ENCODE results near the gene SHLD2.

Gene SHLD2

GRCh38 chr10:87053577-87054181 is 41.3 kb upstream of the SHLD2 start:
- no peaks in the 10 kb centered on the region for H4K20me1 ChIP-seq (ENCODE audit: insufficient read depth)
- H3K9ac ChIP-seq = no peak overlapping the region
- H3K27ac ChIP-seq = no peak overlapping the region
- TF ChIP-seq CTCF (conservative IDR thresholded peaks at IDR 0.05; ENCODE audit: low read depth, low read length) = no peak
- peaks cover 12% of the 10 kb centered on the region for H3K4me1 ChIP-seq (ENCODE audit: low read depth, poor library complexity, severe bottlenecking)
- H3K36me3 ChIP-seq (ENCODE audit: insufficient read depth) = peaks cover 18% of the 10 kb centered on the region; the same call in 1 of the 2 replicates
- no peak overlapping the region for H3K4me3 ChIP-seq (IDR thresholded peaks at IDR 0.05; ENCODE audit: insufficient read depth, low read depth, low read length)
- no peaks in the 10 kb centered on the region for H3K27me3 ChIP-seq (ENCODE audit: insufficient read depth, low read depth)
- H3K79me2 ChIP-seq (ENCODE audit: insufficient read depth, low read depth) = no peaks in the 10 kb centered on the region
- no peak overlapping the region for H3K4me2 ChIP-seq
- no peak overlapping the region for H2AFZ ChIP-seq (ENCODE audit: low read depth)

- Histone ChIP-seq H3K4me3 (IDR thresholded peaks at IDR 0.05; ENCODE audit: insufficient read depth, low read depth, low read length) (no peak overlapping the region), H3K36me3 (ENCODE audit: insufficient read depth) (peaks cover 26% of the 10 kb centered on the region; the same call in 1 of the 2 replicates)
Observed at GRCh38 chr10:87054373-87055295, 40.4 kb upstream of the SHLD2 start.

DNA sequence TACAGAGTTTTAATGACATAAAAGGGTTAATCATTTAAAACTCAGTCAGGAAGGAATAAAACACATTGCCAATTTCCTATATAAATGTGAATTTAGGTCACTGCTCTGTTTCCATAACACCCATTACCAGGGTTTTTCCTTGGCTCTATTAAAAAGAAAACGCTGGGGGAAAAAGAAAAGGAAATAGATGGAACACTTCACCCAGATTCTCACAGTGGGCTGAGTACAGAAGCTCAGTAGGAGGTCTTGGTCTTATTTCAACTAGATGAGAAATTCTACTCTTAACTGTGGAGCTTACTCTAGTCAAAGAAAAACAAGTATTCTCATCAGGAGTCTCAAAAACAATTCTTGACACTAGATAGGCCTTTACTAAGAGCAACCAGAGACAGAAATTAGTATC is 36.8 kb upstream of the SHLD2 start:
- H4K20me1 ChIP-seq (ENCODE audit: insufficient read depth) = no peaks in the 10 kb centered on the region
- H3K79me2 ChIP-seq (ENCODE audit: insufficient read depth, low read depth) = no peaks in the 10 kb centered on the region
- H2AFZ ChIP-seq (ENCODE audit: low read depth) = no peak overlapping the region
- peaks cover 12% of the 10 kb centered on the region for H3K4me1 ChIP-seq (ENCODE audit: low read depth, poor library complexity, severe bottlenecking)
- H3K27me3 ChIP-seq (ENCODE audit: insufficient read depth, low read depth) = no peaks in the 10 kb centered on the region
- no peak for TF ChIP-seq CTCF (conservative IDR thresholded peaks at IDR 0.05; ENCODE audit: low read depth, low read length)
- H3K27ac ChIP-seq = no peak overlapping the region
- no peak overlapping the region for H3K4me2 ChIP-seq
- H3K9ac ChIP-seq = no peak overlapping the region
- H3K36me3 ChIP-seq (ENCODE audit: insufficient read depth) = peaks cover 23% of the 10 kb centered on the region; the same call in 1 of the 2 replicates
- H3K4me3 ChIP-seq (IDR thresholded peaks at IDR 0.05; ENCODE audit: insufficient read depth, low read depth, low read length) = no peak overlapping the region

More at GRCh38 chr10:87054373-87055295, 40.4 kb upstream of the SHLD2 start:
- Histone ChIP-seq H3K79me2 (ENCODE audit: insufficient read depth, low read depth) (no peaks in the 10 kb centered on the region), H3K27ac (peak overlapping the region; percentile 15; the same call in 1 of the 2 replicates), H3K9ac (no peak overlapping the region), H3K27me3 (ENCODE audit: insufficient read depth, low read depth) (no peaks in the 10 kb centered on the region), H3K4me1 (ENCODE audit: low read depth, poor library complexity, severe bottlenecking) (peaks cover 12% of the 10 kb centered on the region), H3K4me2 (no peak overlapping the region), H2AFZ (ENCODE audit: low read depth) (no peak overlapping the region), H4K20me1 (ENCODE audit: insufficient read depth) (no peaks in the 10 kb centered on the region)
- no peak for TF ChIP-seq CTCF (conservative IDR thresholded peaks at IDR 0.05; ENCODE audit: low read depth, low read length)

GRCh38 chr10:87059401-87059800 is 35.6 kb upstream of the SHLD2 start:
- TF ChIP-seq CTCF (conservative IDR thresholded peaks at IDR 0.05; ENCODE audit: low read depth, low read length) = no peak
- no peak overlapping the region for H2AFZ ChIP-seq (ENCODE audit: low read depth)
- no peaks in the 10 kb centered on the region for H3K27me3 ChIP-seq (ENCODE audit: insufficient read depth, low read depth)
- H3K4me2 ChIP-seq = no peak overlapping the region
- H3K4me3 ChIP-seq (IDR thresholded peaks at IDR 0.05; ENCODE audit: insufficient read depth, low read depth, low read length) = no peak overlapping the region
- H3K4me1 ChIP-seq (ENCODE audit: low read depth, poor library complexity, severe bottlenecking) = peaks cover 12% of the 10 kb centered on the region
- H3K9ac ChIP-seq = no peak overlapping the region
- no peak overlapping the region for H3K27ac ChIP-seq
- no peaks in the 10 kb centered on the region for H4K20me1 ChIP-seq (ENCODE audit: insufficient read depth)
- no peaks in the 10 kb centered on the region for H3K79me2 ChIP-seq (ENCODE audit: insufficient read depth, low read depth)
- H3K36me3 ChIP-seq (ENCODE audit: insufficient read depth) = peaks cover 23% of the 10 kb centered on the region; the same call in 1 of the 2 replicates

Measured in KMS-11 (cell line).